Transverse colon (tissue), 4 donors: ENCODE measurements around the gene NECAP2.
"Not testable (repeated sequence)": the region's sequence is repeated elsewhere in the genome, so short reads cannot be mapped to it uniquely, and the experiment has no call there.

Experiments
- EP300 ChIP-seq: sonication (generic); formaldehyde crosslinking; IDR thresholded peaks from one replicate; pipeline ENCODE4 v1.6.1; 2017; ENCODE audit warnings: antibody characterized with exemption, low read depth
- POLR2A ChIP-seq: fragments of 450-650 bp; IDR thresholded peaks from one replicate; pipeline ENCODE4 v1.6.1; 2016; ENCODE audit warnings: antibody characterized with exemption, mild to moderate bottlenecking, moderate library complexity
- POLR2AphosphoS5 ChIP-seq, 3 donors: sonication (generic); formaldehyde crosslinking; IDR thresholded peaks; one replicate each; pipeline ENCODE4 v1.6.1; 2016; ENCODE audit warnings: antibody characterized with exemption in 3 of 3
- TF ChIP-seq, protein P1 (sequence below), 5 experiments: fragments of 200-600 bp in 3 of 5; fragments of 450-650 bp in 2 of 5; sonication (generic) in 3 of 5; IDR thresholded peaks; 1 replicate in 2 of 5; 2 replicates in 3 of 5; pipeline ENCODE4 v1.5.1; 2016 to 2017; ENCODE audit warnings: antibody characterized with exemption in 5 of 5, inconsistent platforms in 3 of 5, mild to moderate bottlenecking in 2 of 5, moderate library complexity in 1 of 5

DNA sequence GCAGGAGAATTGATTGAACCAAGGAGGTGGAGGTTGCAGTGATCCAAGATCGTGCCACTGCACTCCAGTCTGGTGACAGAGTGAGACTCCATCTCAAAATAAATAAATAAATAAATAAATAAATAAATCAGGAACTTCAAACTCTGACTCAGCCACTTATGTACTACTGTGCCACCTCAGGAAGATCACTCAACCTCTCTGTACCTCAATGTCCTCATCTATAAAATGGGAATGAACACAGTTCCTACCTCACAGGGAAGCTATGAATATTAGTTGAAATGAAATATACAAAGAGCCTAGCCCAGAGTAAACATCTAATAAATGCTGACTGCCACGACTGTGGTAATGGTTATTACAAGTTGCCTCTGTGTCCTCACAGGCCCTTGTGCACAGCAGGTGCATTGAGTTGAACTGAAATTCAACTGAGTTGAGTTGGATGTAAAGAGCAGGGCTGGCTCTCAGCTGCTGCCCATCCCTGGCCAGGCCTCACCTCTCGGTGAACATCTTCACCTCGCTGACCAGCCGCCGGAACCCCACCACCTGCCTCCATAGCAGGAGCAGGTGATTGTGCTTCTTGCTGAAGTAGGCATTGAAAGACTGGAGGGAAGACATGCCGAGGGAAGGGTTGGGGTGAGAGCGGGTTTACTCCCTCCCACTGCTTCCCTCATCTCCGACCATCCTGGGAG lies 48.8 kb downstream of the NECAP2 start:
- not testable (repeated sequence) for TF ChIP-seq POLR2A; POLR2AphosphoS5 (IDR thresholded peaks at IDR 0.05); EP300
- TF ChIP-seq, protein P1, sequence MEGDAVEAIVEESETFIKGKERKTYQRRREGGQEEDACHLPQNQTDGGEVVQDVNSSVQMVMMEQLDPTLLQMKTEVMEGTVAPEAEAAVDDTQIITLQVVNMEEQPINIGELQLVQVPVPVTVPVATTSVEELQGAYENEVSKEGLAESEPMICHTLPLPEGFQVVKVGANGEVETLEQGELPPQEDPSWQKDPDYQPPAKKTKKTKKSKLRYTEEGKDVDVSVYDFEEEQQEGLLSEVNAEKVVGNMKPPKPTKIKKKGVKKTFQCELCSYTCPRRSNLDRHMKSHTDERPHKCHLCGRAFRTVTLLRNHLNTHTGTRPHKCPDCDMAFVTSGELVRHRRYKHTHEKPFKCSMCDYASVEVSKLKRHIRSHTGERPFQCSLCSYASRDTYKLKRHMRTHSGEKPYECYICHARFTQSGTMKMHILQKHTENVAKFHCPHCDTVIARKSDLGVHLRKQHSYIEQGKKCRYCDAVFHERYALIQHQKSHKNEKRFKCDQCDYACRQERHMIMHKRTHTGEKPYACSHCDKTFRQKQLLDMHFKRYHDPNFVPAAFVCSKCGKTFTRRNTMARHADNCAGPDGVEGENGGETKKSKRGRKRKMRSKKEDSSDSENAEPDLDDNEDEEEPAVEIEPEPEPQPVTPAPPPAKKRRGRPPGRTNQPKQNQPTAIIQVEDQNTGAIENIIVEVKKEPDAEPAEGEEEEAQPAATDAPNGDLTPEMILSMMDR (IDR thresholded peaks at IDR 0.05) = not testable (repeated sequence)
